ENCODE results near the gene MPP2.
"Not testable (repeated sequence)": the region's sequence is repeated elsewhere in the genome, so short reads cannot be mapped to it uniquely, and the experiment has no call there.

The MPP2 gene

DNA sequence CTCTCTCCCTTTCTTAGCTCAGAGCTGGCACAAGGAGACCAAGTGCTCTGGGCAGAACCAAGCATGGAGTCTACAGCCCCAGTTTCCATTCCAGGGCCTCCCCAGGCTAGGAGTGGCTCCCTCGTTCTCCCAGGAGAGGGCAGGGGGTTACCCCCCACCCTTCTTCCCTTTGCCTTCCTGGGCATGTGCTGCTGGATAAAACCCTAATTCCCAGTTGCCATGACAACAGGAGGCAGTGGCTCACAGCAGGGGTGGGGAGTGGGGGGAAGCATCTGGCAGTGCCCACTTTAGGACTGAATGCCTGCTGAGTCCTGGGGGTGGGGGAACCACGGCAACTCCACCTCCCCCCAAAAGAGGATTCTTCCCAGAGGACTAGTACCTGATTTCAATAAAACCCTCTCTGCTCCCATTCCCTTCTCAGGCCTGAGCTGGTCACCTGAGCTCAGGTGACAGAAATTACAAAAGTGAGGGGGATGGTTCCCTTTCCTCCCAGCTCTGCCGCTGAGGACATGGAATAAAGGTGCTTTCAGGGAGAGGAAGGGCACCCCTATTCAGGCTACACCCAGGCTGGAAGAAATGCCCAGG is 1.8 kb downstream of the MPP2 start:
- DNase-seq, result peak in 12 of 56 donors; percentile 5 to 30 (median 19)

DNA sequence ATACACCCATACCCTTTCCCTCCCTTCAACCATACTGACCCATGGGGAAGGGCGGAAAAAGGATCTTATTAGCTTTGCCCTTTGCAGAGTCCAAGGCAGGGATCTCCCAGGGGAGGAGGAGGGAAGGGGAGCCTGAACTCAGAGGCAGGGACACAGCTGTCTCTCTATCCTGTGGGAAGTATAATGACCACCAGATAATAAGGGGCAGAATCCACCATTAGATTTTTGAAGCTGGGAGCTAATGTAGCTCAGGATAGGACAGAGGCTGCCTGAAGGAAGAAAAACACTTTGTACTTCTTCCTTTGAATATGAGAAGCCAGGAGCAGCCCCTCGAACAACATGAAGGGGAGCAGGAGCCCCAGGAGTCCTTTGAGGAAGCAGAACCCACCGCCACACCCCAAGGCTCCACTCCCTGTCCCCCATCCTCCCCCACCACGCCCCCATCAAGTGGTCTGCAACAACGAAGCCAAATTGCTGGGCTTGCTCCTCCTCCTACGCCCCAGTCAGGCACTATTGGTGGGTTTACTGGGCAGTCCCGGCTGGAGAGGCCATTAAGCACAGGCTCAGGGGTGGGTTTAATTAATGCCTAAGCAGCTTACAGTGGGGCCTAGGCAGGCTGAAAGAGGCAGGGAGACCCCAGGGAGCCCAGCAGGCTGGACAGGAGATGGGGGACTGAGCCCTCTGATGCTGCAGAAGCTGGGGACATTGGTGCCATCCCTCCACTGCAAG is 5.3 kb downstream of the MPP2 start:
- DNase-seq, result no peak

DNA sequence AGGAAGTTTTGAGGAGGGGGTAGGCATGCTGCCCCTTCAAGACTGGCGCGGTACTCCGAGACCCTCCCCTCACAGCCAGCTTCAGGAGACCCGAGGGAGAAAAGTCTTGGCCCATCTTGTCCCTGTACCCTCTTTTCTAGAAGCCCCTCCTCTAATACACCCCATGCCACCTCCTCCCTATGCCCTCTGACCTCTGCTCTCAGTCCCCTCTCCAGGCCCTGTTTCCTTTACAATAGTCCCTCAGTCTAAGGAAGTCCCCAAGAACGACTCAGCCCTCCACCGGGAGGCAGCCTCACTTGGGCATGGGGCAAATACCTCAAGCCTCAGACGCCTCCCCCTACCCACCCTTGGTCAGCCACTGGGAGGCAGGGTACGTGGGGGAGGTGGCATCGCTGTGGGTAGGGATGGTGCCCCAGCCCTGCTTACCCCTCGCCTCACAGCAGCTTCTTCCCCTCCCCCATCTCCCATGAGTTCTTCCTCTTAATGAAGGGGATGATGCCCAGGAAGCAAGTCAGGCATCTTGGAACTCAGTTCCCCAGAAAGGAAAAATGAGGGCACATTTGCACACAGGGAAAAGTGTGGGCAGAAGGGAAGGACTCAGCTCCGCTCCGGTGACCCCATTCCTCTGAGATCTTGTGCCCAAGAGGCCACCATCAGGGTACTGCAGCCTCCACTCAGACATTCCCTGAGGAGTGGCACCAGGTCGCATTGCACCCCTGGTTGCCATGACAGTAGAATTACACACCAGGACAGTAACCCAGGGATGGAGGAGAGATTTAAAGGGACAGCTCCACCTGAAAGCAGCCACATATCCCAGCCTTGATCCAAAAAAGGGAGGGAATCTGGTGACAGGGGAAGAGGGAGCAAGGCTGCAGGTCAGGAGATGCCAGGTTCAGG is 6.2 kb downstream of the MPP2 start:
- DNase-seq, result no peak

DNA sequence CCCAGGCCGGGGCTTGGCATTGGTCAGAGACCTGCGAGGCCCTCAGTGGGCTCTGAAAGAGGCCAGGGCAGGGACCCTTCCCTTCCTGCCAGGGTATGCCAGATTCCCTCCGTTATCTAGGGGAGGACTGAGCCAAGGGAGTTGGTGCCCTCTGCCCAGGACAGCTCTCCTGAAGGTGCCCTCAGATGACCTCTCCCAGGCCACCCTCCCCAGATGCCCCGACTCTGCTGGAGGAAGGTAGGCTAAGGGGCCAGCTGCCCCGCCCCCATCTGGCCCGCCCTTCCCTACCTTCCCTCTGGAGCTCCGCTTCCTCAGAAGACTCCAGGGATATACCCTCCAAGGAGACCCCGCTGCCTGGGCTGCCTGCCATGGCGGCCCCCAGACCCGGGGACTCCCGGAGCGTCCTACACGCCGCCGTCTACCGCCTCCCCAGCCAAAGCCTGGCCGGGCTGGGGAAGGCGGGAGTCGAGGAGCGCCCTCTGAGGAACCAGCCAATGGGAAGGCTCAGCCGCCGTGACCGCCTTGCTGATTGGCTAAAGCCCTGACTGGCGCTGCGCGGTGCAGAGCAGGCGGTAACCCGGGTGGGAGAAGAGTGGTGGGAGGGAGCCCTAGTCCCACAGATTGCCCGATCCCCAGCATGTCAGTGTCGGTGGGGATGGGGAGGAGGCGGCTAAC is 7.0 kb downstream of the MPP2 start:
- DNase-seq, result peak; percentile 16 to 92 (median 74)

DNA sequence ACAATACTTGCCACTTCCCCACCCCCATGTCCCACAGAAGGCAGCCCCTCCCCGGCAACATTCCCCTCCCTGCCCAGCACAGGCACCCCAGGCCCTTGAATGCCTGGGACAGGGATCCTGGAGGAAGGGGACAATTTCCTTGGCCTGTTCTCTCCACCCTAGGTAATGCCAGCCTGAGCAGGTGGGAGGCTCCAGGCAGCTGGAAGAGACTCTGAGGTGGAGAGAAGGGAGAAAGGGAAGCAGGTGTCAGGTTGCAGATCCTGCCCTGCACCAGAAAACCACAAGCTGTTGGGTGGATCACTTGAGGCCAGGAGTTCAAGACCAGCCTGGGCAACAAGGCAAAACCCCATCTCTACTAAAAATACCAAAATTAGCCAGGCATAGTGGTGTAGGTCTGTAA is 8.9 kb downstream of the MPP2 start:
- no peak for DNase-seq

DNA sequence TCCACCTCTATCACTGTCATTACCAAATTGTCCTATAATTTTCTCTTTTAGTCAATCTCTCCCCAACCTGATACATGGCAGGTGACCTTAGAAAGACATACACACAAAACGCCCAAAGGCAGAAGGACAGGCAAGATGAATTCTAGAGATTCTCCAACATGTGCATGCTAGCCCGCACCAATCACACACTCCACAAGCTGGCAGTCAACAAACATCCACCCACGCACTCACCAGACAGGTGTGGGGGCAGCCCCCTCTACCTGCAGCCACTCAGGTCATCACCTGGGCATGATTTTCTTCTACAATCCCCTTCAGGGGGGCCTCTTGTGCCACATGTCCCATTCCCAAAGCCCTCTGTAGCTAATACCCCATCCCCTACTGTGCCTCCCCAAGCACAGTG is 9.5 kb downstream of the MPP2 start:
- no peak for DNase-seq

DNA sequence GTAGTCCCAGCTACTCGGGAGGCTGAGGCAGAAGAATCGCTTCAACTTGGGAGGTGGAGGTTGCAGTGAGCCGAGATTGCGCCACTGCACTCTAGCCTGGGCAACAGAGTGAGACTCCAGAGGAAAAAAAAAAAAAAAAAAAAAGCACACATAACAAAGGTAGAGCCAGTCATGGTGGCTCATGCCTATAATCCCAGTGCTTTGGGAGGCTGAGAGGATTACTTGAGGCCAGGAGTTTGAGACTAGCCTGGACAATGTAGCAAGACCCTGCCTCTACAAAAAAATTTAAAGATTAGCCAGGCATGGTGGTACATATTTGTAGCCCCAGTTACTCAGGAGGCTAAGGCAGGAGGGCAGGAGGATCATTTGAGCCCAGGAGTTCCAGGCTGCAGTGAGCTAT is 12.8 kb downstream of the MPP2 start:
- DNase-seq, result not testable (repeated sequence)

DNA sequence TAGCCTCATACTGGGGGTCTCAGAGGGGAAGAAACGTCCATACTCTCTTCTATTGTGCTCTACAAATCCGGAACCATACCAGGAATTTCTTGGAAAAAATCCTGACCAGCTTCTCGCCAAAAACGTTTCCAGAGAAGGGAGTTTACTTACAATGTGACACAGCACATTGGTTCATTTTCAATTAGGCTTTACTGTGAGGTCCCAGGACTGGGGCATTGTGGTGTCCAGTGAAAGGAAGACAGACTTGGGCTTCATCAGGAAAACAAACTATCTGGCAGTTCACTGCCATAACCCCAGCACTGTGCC is 14.7 kb downstream of the MPP2 start:
- DNase-seq, result no peak

DNA sequence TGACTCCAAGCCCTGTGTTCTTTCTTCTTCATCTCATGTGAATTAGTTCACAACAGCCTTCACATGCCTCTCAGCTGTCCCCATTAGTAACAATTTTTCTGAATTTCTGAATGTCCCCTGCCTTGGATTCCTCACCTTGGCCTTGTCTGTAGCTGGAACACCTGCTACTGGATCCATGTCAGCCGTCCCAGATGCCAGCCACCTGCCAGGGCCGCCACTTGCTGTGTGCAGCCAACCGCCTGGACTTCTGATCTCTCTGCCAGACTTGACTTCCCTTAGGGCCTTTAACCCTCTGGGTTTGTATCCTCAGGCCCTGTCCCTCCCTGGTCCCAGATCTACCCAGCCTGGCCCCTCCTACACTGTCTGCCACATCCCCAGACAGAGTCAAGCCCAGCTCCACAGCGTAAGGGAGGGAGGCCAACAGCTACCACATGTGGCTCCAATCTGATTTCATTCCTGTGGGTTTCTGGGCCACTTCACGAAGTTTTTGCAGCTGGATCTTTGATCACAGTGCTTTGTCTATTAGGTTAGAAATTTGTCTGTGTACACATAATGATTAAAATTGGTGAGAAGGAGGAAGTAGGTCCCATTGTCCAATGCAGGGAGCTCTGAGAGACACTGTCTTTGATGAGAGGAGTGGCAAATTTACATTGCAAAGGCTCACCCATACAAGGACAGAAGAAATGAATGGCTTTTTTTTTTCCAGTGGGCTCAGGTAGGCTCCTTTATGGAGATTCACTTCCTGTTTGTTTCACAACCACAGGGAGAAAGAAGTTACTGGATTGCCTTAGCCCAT is 15.3 kb downstream of the MPP2 start:
- DNase-seq, result no peak

DNA sequence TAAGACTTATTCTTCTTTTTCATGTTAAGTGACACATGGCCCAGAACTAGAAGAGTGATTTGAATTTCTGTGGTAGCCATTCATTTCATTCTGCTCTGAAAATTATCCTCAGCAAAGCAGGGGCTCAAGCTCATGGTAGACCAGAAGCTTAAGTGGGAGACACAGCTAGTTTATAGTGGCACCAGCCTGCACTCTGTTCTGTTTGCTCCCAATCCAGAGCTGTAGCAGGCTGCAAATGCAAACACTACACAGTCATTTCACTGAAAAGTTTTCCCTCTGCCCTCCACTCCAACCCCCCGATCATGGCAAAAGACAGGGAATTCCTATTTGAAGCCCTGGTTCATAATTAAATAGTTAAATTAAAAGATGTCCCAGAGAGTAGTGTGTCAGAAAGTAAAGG is 17.1 kb downstream of the MPP2 start:
- DNase-seq, result no peak

DNA sequence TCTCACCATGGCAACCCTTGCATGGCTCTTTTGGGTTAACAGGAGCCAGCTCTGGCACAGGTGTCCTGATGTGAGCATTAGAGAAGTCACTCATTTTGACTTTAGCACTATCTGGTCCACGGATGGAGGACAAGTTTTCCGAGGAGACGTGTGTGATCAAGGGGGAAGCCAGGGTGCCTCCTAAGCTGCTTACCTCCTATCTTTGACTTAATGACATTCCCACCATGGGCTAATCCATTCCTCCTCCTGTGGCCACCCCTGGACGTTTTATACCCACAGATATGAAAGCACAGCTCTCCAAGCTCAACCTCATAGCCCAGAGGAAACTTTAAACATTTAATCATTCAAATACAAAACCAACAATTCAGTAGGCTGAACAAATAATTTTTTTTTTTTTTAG is 18.8 kb downstream of the MPP2 start:
- DNase-seq, result no peak

DNA sequence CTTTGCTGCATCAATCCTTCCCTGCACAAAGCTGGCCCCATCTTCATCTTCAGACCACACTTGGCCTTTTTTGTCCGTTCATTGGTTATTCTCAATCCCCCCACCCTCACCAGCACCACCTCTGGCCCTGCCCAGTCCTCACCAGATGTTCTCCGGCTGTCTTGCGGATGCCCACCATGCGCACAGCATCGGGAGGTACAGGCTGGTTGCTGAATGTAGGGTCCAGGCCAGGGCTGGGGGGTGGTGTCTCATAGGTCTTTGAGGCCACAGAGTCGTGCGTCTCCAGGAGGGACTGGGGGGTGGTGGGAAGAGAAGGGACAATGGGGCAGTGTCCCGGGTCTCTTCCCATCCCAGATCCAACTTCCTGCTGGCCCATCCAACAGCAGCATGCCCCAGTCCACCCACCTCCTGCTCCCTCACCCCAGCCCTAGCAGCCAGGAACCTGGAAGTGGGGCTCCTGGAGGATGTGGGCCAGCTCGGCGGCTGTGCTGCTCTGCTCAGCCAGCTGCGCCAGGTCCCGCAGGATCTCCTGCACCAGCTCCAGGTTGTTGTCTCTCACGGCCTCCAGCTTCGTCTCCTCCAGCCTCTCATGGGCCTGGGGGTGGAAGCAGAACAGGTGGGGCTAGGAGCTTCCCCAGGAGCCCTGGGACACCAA is 24.4 kb downstream of the MPP2 start:
- no peak for DNase-seq

DNA sequence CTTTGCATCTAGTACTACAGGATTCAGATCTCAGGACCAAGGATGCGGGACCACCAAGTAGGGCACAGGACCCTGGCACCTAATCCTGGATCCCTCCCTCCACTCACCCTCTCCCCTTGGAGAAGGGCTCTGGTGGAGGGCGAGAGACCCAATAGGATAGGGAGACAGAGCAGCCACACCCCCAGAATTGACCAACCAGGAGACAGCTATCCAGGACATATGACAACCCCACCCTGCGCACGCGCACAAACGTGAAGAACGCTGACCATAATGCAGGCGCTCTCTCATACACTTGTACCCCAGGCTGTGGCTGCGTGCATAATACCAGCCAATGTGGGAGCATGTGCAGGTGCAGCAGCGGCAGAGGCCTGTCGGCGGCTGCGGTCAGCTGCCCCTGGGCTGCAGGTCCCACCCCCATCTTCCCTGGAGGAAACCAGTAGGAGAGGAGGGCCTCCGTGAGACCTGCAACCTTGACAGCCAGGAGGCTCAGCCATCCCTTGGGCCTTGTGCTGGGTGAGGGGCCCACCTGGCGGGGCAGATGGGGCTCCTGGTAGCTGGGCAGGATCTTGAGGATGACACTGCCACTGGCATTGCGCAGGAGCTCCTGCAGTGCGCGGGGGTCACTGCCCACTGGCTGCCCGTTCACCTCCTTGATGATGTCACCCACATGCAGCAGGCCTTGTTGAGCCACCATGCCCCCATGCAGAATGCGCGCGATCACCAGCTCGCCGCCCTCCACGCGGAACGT is 25.4 kb downstream of the MPP2 start:
- DNase-seq, result no peak

DNA sequence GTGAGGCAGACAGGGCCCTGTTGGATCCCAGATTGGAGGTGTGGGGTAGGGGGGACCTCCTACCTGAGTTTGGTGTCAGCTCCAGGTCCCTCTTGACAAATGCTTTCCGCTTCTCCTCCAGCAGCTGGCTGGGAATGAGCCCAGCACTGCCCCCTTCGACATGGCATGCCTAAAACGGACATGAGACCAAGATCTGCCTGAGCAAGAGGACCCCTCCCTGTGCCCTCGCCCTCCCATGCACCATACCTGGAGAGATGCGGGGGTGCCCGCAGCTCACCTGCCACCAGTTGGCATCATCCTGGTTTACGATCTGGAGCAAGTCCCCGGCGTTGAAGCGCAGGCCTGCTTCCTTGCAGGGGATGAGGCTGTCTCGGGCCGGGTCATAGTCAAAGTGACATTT is 26.2 kb downstream of the MPP2 start:
- no peak for DNase-seq

DNA sequence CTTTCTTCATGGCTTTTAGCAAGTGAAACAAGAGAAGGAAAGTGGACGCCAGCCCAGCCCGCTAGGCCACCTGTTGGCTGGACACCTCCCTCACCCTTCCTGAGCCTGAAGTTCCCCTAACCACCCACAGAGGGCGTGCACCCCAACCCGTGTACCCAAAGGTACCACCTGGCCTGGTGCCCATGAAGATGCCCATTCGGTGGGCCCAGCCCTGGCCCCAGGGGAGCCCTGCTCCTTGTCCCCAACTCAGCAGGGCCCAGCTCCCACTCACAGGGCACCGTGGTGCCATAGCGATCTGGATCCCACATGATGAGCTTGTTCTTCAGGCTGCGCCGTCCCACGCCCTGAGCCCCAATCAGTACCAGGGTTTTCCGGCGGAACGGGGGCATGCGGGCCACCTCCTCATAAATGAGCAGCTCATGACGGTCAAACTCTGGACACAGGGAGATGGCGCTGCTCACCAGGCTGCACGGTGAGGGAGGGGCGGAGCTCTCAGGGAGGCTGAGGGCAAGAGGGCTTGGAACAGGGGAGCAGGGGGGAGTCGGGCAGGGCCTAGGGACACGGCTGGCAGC is 26.8 kb downstream of the MPP2 start:
- DNase-seq, result peak in 2 of 56 donors; percentile 17 to 20

DNA sequence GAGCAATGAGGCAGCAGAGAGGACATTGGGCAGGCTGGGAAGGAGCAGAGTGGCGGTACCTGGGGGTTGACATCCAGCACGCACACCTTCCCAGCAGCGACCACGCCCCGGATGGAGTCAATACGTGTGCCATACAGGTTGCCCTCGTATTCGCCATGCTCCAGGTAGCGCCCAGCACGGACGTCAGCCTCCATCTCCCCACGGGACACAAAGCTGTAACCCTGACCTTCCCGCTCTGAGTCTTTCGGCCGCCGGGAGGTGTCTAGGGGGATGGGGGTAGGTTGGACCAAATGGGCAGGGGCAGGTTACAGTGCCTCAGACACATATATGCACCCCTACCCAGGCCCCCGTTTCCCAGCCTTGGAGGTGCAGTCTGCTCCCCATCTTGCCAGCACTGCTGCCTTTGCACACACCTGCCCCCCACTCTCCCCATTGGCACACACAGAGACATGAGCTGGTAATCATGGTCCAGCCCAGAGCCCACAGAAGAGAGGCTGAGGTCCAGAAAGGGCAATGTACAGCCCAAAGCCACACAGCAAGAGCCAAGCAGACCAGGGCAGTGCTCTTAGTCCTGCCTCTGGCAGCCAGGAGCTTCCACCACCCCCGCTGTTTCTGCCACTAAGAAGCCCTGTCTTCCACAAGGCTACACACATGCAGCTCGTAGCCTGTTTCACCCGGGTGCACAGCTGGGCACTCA is 27.5 kb downstream of the MPP2 start:
- DNase-seq, result no peak

DNA sequence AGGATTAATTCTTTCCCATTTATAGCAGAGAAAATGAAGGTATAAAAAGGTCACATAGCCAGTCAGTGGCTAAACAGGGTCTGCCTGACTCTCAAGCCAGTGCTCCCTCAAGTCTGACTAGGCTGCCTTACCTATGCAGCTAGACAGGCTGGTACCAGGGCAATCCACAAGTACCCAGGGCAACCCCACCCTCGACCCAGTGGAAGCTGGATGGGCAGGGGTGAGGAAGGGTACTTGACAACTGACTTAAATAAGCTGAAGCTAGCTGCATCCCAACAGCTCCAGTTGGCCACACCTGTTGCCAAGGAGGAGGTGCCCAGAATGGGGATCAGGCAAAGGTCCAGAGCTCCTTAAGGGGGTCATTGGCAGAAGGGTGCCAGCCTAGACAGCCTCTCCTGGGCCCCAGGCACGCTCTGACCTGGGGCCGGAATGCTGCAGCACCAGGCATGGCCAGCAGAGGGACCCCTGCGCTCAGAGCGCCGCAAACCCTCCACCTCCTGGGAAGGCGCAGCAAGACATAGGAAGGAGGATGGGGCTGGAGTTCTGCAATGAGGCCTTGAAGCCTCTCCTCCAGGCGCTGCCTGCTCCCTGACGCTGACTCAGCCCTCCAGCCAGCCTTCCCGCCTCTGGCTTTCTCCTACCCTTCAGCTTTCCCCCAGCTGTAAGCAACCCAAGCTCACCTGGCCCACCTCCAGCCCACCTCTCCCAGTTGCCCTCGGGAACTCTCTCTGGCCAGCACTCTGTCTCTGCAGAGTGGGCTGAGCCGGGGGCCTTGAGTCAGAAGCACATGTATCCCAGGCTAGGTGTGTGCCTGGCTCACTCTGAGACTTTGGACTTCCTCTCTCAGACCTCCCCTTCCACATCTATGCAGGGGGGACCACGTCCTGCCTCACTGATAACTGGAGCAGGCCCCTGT is 28.8 kb downstream of the MPP2 start:
- peak in 48 of 56 donors; percentile 13 to 81 (median 44) for DNase-seq
